ENCODE data around the gene CHRNA7. TPM values are rescaled to one million over a fixed set of nuclear protein-coding genes. Genes with fewer than 3 reads are reported as not detected.

CHRNA7 gene
- total and polyA plus RNA-seq, 2 of the 8 experiments (the other 6 are each of a cell fraction or from before 2014, with no cell fraction given): 7.5 to 11.0 TPM

GRCh38 chr15:32125595-32125994 lies 95.3 kb downstream of the CHRNA7 start:
- no peaks in the 10 kb centered on the region for H3K9me3 ChIP-seq (ENCODE audit: insufficient read depth in 2 of 2, low read depth in 1 of 2, low read length in 1 of 2)
- FAIRE-seq (no peak), DNase-seq (ENCODE audit: low read depth in 1 of 2, low spot score in 2 of 2) (no peak)
- H3K56ac ChIP-seq (replicated peaks; ENCODE audit: insufficient read length, low read depth, low read length): no peak overlapping the region
- no peak overlapping the region for H2BK20ac ChIP-seq (ENCODE audit: low read length)
- H3K4me3 ChIP-seq (ENCODE audit: extremely low read depth in 1 of 4, insufficient read depth in 2 of 4, low read depth in 3 of 4, low read length in 4 of 4): no peak overlapping the region
- H3K27ac ChIP-seq (ENCODE audit: low read depth, low read length): no peak overlapping the region
- H2BK12ac ChIP-seq (ENCODE audit: low read depth, low read length): no peak overlapping the region
- 93% methylated on average over 3 of the region's 3 CpGs; no CpG with 5 or more reads in 1 of the 2 experiments for WGBS, 2 experiments (ENCODE audit: extremely low coverage in 1 of 2, insufficient coverage in 1 of 2, insufficient read length in 1 of 2, insufficient replicate concordance in 2 of 2, low coverage in 1 of 2, low lambda C conversion rate in 2 of 2, missing lambda C conversion rate in 1 of 2)
- no peak overlapping the region for H2AK5ac ChIP-seq (ENCODE audit: low read depth, low read length)
- H3K79me2 ChIP-seq (ENCODE audit: control insufficient read depth in 1 of 2, insufficient read depth in 2 of 2, low read length in 2 of 2): no peaks in the 10 kb centered on the region
- H3K23me2 ChIP-seq (ENCODE audit: low read depth, low read length): no peaks in the 10 kb centered on the region
- H4K91ac ChIP-seq (replicated peaks; ENCODE audit: insufficient read length, low read length): no peak overlapping the region
- no peak overlapping the region for H2AFZ ChIP-seq (ENCODE audit: low read length)
- no peak overlapping the region for H3K9ac ChIP-seq (replicated peaks in 1 of 4; ENCODE audit: extremely low read depth in 1 of 4, low read depth in 3 of 4, low read length in 3 of 4)
- H4K8ac ChIP-seq (ENCODE audit: extremely low read depth, insufficient read depth, low read length): no peak overlapping the region
- no peaks in the 10 kb centered on the region for H3K27me3 ChIP-seq (replicated peaks in 1 of 4; ENCODE audit: control insufficient read depth in 3 of 4, extremely low read depth in 1 of 4, insufficient read depth in 3 of 4, low read length in 3 of 4)
- ChIA-PET CTCF (ENCODE audit: partially characterized antibody) (no interaction called here), POLR2A (ENCODE audit: partially characterized antibody) (interaction anchor here (1.0 kb wide), 1 partner anchor 95 kb away, joined by 3 read pairs; the partner anchor contains the start of gene CHRNA7)
- TF ChIP-seq JUND (IDR thresholded peaks at IDR 0.05; ENCODE audit: low read length) (no peak), EP300 (IDR thresholded peaks at IDR 0.05; ENCODE audit: borderline replicate concordance in 1 of 2, low read depth in 2 of 2, low read length in 2 of 2) (no peak), MAX (IDR thresholded peaks at IDR 0.05) (no peak), TEAD4 (IDR thresholded peaks at IDR 0.05; ENCODE audit: low read depth, low read length) (0 out of 2 replicates have a peak, but pooled peaks have one; percentile 4), CHD2 (IDR thresholded peaks at IDR 0.05; ENCODE audit: low read length) (no peak)
- H3K23ac ChIP-seq (ENCODE audit: insufficient read length): no peak overlapping the region
- no peaks in the 10 kb centered on the region for H3K79me1 ChIP-seq (ENCODE audit: low read depth, low read length)
- peaks cover 0 to 7% (median 0%) of the 10 kb centered on the region in 4 experiments; a peak in 1 of 7 replicates for H3K4me1 ChIP-seq (replicated peaks in 1 of 4; ENCODE audit: control insufficient read depth in 3 of 4, insufficient read depth in 4 of 4, low read length in 3 of 4)
- H2BK5ac ChIP-seq (ENCODE audit: low read depth, low read length): no peak overlapping the region
- no peaks in the 10 kb centered on the region for H3K36me3 ChIP-seq (ENCODE audit: control insufficient read depth in 2 of 4, insufficient read depth in 4 of 4, low read length in 3 of 4)
- H4K20me1 ChIP-seq (replicated peaks in 1 of 2; ENCODE audit: control insufficient read depth in 1 of 2, insufficient read depth in 2 of 2, low read length in 2 of 2): no peaks in the 10 kb centered on the region
- no peak overlapping the region for H3K18ac ChIP-seq (ENCODE audit: extremely low read depth, low read length)
- H2BK120ac ChIP-seq (replicated peaks; ENCODE audit: low read depth, low read length): no peak overlapping the region
- H3K4me2 ChIP-seq (ENCODE audit: insufficient read depth in 1 of 2, low read depth in 2 of 2, low read length in 2 of 2): no peak overlapping the region
- no peak overlapping the region for H2BK15ac ChIP-seq (ENCODE audit: low read length)
- H3K14ac ChIP-seq (ENCODE audit: insufficient read length): no peak overlapping the region
- H3K4ac ChIP-seq (replicated peaks; ENCODE audit: insufficient read length, low read depth, low read length): no peak overlapping the region
- no peak overlapping the region for H4K5ac ChIP-seq (ENCODE audit: insufficient read length, low read depth, low read length)

Measured in H1 (cell line).